SKM-1 (cell line): ENCODE data around the gene ADGRV1.

Experiments
- DNase-seq: peaks from one replicate; lab custom pipeline; 2025; ENCODE audit not compliant: unreplicated experiment; lab: John Stamatoyannopoulos, UW

ADGRV1 gene, protein sequence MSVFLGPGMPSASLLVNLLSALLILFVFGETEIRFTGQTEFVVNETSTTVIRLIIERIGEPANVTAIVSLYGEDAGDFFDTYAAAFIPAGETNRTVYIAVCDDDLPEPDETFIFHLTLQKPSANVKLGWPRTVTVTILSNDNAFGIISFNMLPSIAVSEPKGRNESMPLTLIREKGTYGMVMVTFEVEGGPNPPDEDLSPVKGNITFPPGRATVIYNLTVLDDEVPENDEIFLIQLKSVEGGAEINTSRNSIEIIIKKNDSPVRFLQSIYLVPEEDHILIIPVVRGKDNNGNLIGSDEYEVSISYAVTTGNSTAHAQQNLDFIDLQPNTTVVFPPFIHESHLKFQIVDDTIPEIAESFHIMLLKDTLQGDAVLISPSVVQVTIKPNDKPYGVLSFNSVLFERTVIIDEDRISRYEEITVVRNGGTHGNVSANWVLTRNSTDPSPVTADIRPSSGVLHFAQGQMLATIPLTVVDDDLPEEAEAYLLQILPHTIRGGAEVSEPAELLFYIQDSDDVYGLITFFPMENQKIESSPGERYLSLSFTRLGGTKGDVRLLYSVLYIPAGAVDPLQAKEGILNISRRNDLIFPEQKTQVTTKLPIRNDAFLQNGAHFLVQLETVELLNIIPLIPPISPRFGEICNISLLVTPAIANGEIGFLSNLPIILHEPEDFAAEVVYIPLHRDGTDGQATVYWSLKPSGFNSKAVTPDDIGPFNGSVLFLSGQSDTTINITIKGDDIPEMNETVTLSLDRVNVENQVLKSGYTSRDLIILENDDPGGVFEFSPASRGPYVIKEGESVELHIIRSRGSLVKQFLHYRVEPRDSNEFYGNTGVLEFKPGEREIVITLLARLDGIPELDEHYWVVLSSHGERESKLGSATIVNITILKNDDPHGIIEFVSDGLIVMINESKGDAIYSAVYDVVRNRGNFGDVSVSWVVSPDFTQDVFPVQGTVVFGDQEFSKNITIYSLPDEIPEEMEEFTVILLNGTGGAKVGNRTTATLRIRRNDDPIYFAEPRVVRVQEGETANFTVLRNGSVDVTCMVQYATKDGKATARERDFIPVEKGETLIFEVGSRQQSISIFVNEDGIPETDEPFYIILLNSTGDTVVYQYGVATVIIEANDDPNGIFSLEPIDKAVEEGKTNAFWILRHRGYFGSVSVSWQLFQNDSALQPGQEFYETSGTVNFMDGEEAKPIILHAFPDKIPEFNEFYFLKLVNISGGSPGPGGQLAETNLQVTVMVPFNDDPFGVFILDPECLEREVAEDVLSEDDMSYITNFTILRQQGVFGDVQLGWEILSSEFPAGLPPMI (N-terminal part only)

DNA sequence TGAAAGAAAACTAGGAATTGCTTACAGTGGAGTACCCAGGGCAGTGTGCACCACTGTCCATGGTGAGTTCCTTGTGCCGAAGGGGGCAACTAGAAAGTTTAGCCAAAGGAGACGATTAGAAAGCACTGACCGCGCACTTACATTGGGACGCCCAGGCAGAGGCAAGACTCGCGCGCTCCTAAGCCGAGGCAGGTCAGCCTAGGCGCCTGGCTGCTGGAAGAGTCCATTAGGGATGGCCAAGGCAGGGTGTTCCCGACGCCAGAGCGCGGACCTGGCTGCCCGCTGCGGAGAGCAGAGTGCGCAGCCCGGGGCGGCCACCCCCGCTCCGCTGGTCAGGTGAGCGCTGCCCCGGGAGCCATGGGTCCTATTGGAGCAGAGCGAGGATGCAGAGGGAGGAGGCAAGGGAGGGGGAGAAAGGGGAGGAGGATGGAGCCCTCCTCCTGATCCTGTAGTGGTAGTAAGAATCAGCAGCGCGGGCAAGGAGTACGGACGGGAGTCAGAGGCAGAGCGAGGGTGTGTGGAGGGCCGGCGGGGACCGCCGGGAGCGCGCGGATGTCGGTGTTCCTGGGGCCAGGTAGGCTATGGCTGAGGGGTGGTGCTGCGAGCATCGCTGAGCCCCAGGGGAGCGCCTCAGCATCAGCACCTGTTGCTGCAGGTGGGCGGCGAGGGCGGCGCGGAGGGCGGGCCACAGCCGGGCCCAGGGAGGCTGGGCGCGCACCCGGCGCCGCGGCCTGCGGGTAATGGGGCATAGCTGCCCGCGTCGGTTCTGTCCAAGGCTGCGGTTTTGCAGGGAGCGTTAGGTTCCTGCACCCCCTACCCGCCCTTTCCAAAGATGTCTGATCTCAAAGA, at the start of gene ADGRV1:
Gene ADGRV1 (plus strand): TSS at position 454 of the 849 bp plus-strand sequence. CDS start 99 bp downstream, at position 553.
- DNase-seq = no peak

DNA sequence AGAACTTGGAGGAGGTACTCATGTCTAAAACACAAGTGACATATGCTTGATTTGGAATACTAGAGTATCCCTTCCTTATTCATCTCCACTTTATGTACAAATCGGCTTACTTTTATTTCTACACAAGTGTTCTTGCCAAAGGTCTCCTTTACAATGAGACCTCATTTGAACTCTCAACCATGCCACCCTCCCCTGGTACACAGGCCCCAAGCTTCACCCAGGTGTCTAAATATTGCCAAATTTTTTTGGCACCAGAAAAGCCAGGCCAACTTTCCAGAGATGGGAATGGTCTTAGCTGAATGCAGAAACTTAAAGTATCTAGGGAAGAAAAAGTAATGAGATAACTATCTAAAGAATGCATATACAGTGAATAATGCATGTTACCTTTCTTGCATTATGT, 48.2 kb upstream of the ADGRV1 start:
- no peak for DNase-seq

DNA sequence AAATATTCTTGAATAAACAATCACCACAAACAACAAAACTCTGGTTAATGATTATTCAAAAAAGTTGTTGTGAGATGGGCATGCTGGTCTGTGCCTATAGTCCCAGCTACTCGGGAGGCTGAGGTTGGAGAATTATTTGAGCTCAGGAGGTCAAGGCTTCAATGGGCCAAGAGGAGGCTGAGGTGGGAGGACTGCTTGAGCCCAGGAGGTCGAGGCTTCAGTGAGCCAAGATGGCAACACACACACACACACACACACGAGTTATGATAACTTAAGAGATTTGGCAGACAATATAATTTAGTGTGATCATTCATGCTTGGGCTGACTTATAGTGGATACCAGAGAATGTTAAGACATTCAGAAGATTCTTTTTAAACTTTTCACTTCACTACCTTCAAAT, 44.1 kb upstream of the ADGRV1 start:
- no peak for DNase-seq

DNA sequence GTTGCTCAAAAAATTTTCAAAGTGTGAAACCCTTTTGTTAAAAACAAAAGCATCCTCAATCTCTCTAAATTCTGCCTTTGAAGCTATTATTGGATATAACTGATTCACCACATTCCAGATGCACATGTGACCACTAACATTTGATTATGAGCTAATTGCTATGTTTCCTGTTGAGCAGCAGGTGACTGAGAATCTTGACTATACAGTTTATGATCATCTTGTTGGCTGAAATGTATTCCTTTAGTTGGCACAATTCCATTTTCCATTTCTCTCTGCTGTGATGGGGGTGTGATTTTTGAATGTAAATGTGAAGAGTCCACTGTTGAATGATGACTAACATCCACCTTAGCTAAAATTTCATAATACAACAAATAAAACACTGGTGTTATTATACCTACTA, 39.9 kb upstream of the ADGRV1 start:
- no peak for DNase-seq

DNA sequence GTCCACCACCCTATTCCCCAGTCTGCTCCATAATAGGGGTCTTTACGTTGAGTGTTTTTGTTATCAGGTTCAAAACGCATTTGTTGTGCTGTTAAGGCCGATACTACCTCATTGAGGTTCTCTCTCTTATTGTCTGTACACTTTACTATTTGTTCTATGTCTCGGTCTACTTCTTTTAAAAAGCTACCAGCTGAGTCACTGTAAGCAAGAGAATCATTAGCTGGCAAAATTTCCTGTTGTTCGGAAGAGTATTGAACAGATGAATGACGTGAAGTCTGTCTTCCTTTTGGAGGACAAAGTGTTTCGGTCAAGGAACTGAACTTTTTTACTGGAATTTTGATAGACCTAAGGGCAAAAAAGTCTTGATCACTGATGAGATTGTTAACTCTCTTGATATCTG, 39.5 kb upstream of the ADGRV1 start:
- no peak for DNase-seq

DNA sequence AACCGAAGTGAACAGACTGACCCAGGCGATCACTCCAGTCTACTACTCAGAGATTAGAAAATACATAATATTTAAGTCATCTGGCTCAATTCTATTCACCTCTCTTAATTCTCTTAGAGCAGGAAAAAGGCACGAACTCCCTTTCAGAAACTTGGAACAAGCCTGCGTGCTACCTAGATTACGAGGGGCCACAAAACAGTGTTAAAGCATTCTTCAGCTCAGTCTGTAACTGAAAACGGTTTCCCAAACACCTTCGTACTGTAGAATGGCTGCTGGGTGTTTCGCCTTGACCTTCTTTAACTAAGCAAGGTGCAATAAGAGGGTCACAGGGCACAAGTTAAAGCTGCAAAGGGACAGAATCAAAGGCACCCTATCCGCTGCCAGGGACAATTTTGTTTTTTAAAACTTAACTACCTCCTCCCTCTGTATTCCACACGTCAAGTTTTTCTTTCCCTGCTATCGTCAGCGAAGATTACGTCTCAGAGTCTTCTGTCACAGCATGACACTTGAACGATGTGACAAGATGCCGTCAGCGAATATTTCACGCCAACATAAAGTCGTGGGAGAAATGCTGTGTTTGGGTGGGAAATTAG, 29.9 kb upstream of the ADGRV1 start:
- DNase-seq = no peak

DNA sequence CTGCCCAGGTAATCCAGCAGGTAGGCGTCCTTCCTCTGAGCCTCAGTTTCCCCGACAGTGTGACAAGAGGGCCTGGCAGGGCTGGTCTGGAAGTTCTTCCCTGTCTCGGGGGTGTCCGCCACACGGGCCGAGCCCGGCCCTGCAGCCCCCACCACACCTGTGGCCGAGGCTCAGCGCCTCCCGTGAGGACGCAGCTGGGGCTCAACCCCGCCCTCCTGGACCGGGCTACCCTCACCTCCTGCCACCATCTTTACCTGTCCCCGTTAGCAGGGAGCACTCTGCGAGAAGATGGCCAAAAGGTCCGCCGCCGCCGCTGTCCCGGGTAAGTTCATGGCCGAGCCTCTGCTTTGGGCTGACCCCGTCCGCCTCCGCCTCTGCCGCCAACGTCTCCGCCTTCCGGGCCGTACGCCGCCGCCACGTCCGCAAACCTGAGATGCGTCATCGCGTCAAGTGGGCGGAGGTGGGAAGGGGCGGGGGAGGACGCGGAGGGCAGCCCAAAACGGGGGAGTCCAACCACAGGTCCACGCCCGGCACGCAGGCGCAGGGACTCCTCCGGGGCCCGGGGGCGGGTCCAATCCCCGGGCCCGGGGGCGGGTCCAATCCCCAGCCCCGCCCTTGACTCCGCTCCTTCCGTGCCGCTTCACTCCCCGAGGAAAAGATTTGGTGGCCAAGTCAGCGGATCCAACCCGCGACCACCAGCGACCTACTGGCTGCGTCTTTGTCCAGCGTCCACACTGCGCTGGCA, 29.2 kb upstream of the ADGRV1 start, which contains the start of gene LYSMD3:
Gene LYSMD3 (minus strand): TSS at position 391 of the 745 bp plus-strand sequence. CDS start 4,295 bp downstream, outside the sequence.
- peak; percentile 81 for DNase-seq

DNA sequence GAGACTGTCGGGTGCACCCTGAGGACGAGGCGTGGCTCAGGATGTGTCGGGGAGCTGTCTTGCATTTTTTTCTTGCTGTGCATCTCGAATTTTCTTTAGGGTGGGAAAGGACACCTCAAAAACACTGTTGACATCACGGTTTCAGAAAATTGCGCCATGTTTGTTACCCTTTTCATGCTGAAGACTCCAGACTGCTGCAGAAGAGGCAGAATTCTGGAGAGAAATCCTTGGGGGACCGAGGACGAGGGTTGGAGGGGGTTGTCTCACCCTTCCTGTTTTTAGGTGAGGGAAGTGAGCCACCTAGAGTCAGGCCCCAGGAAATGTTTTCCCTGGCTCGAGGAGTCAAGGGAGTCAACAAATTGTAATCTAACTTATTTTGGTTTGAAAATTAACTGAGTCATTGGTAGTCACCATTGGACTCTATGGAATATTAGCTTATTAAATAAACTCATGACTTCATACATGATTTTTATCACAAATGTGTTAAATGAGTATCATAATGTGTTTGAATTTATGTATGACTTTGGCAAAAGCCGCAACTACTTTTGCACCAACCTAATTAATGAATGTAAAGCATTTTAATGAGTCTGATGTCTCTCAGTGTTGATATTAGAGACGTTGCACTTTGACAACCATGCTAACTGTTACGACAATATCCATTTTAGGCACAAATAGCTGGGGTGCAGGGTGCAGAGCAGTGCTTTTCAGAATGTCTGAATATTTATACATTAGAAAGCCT, 28.5 kb upstream of the ADGRV1 start:
- peak; percentile 75 for DNase-seq

DNA sequence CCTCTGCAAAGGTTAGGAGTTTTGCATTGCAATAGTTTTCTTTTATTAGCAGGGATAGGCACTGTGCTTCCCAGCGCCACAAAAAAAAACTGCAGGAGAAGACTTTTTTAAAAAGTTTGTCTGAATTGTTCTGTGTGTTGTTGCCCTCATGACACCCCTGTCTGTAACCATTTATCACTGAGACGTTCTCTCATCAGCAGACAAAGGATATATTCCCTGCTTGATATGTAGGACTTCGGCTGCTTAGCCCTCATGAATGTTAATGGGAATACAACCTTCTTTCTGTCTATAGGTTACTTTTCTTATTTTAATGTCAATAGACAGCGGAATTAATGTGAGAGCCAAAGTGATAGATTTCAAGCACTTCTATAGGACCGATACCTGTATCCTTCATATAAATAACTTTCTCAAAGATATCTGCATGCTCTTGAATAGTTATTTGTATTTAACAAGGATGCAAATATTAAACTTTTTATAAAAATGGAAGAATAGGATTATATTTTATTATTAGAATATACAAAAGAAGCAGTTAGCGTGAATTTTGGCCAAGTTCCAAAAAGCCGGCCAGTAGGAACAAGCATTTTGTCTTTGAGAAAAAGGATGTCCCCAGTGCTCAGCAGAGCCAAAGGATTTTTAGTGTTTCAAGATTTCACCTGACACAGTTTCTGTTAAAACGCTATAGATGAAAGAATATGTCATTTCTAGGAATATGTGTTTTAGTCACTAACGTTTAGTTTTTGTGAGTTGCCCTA, 27.7 kb upstream of the ADGRV1 start:
- DNase-seq = no peak

DNA sequence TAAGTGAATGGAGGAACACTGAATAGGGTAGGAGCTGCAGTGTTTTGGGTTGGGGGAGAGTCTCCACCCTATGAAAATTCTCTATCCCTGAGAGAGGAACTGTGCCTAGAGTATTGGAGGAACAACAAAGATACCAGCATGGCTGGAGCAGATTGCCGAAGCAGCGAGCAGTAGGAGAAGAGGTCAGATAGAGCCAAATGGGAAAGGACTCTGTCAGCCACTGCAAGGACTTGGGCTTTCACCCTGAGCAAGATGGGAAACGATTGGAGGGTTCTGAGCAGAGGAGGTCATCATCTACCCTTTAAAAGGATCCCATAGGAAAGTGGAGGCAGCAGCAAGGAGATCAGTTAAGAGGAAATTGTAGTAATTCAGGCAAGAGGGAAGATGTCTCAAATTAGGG, 24.8 kb upstream of the ADGRV1 start:
- DNase-seq = no peak

DNA sequence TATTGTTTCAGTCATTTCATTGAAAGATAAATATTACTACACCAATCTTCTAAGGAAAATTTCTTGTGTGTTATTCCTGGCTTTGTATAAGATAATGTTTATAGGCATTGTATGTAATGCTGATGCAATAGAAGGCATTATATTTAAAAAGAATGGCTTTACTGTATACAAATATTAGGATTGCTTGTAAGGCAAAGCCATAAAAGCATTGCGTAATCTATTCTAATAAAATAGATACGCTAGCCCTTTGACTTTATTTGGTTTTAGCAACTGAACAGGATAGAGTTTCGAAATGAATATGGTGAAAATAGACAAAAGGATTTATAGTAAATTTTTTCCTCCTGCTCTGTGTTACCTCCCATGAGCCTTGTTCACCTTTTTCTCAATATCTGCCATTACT, 23.7 kb upstream of the ADGRV1 start:
- DNase-seq = no peak

DNA sequence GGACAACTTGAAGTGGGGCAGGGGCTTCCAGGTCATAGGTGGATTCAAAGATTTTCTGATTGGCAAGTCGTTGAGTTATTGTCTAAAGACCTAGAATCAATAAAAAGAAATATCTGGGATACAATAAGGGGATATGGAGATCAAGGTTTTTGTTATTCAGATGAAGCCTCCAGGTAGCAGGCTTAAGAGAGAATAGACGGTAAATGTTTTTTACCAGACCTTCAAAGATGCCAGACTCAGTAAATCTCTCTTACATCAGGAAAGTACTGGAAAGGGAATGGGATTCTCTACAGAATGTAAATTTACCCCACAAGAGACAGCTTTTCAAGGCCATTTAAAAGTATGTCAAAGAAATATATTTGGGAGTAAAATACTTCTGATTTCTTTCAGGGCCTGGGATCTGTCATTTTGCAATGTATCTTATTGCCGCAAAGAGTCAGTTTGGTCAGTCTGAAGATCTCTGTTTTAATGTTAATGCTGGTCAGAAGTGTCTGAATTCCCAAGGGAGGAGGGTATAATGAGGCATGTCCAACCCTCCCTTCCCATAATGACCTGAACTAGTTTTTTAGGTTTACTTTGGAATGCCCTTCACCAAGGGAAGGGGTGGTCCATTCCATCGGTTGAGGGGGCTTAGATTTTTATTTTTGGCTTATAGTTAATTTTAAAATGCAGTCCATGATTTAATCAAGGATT, 15.6 kb upstream of the ADGRV1 start:
- DNase-seq = no peak

DNA sequence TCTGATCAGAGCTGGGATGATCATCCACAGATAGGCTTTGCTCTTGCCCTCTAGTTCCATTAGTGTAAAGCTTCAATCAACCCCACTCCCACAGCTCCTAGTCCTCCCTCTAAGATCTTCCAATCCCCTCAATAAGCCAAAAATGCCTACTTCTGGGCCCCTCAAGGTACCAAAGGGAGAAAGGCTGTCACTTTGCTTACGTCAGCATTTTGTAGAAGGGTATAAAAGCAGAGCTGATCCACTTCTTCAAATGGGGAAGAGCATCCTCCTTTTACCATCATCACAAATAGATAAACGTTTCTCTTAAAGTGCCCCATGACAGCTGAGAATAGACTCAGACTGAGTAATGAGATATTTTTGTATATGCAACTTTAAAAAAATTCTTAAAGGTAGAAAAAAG, 13.1 kb upstream of the ADGRV1 start:
- DNase-seq = no peak

DNA sequence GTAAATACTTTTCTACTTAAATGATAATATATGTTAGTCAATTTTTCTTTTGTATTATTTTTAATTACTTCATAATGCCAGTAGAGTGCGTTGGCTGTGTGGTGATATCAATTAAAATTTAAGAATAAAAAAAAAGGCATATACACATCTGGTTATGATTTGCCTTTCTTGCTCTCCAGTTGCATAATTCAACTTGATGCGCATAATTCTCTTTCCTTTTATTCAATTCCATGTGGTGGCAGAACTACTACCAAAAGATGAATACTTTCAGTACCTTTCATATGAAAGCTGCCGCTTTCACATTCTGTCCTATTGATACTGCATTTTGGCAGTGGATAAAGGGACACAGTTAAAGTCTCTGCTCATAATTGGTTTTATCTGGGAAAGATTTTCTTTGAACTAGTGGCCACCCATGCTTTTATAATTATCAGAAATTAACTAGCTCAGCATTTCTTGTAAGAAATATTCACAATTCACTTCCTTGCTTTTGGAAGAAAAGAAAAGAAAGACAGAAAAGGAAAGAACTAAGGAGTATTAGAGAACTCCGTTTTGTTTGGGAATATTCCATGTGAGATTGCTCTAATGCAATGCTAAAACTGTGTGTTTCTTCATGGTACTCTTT, 12.3 kb upstream of the ADGRV1 start:
- DNase-seq = no peak

DNA sequence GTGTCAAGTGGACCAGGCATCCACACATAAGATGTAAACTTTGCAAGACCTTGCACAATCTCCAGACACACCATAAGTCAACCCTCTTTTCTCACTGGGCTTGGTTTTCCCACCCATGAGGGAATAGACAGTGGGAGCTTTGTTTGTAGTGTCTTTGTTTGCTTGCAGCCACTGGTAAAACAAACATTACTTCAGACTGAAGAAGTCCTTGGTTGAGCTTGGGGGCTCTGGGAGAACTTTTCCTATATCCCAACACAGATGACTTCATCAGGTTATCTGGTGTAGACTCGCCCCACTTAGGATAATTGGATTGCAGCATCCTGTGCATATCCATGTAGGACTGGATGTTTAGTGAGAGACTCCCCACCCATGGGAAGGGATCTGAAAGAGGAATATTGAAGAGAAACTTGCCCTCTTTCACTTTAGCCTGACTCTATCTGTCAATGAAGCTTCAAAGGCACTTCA, 11.5 kb upstream of the ADGRV1 start:
- no peak for DNase-seq

DNA sequence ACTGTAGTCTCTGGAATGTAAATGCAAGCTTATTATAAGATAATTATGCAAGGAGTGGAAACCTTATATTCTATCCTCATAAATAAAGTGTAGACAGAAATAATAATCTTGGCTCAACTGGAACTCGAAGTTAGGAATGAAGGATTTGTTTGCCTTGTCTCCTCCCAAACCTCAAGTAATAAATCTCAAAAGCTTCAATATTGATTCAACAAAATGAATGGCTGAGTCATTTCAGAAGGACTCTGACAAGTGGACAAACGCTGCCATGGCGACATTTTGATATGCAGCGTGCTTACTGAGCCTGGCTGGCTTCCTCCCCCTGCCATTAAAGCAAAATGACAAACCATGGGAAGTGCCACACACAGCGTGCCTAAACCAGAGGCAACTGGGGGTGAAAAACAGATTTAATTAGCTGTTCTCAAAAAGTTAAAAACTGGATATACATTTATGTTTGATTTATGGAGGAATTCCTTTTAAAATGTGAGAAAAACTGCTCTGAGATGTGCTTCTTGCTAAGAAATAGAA, 10.5 kb upstream of the ADGRV1 start:
- no peak for DNase-seq
